ENCODE data around the gene ASAP3. TPM values are rescaled to one million over a fixed set of nuclear protein-coding genes. Genes with fewer than 3 reads are reported as not detected.

ASAP3 gene
- polyA plus RNA-seq, 2 of the 4 experiments (the other 2 are of a cell fraction): 4.0 to 5.2 TPM

DNA sequence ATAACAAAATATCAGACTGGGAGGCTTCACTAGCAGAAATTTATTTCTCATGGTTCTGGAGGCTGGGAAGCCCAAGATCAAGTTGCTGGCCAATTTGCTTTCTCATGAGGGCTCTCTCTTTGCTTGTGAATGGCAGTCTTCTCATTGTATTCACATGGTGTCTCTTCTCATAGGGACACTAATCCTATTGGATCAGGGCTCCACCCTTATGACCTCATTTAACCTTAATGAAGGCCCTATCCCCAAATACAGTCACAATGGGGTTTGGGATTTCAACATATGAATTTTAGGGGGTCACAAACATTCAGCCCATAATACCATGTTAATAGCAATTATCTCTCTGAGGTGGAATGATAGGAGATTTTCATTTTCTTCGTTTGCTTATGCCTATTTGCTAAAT is 84.8 kb downstream of the ASAP3 start:
- TF ChIP-seq BHLHE40 (IDR thresholded peaks at IDR 0.05; ENCODE audit: low read depth, low read length) (no peak), HES2 (IDR thresholded peaks at IDR 0.05) (no peak), FOSL2 (IDR thresholded peaks at IDR 0.05) (no peak), FOSL2 (CRISPR knock-in tag; IDR thresholded peaks at IDR 0.05) (no peak), HOXB13 (CRISPR knock-in tag; IDR thresholded peaks at IDR 0.05; ENCODE audit: low read depth) (no peak), NFE2L2 (conservative IDR thresholded peaks at IDR 0.05; ENCODE audit: low read length) (no peak), CHD2 (IDR thresholded peaks at IDR 0.05; ENCODE audit: low read length, partially characterized antibody) (no peak), FOSB (CRISPR knock-in tag; IDR thresholded peaks at IDR 0.05) (no peak), EP300 (IDR thresholded peaks at IDR 0.05) (no peak), POLR2AphosphoS2 (conservative IDR thresholded peaks at IDR 0.05; ENCODE audit: low read length) (no peak), PHF8 (IDR thresholded peaks at IDR 0.05; ENCODE audit: borderline replicate concordance, low read depth) (no peak), CEBPB (IDR thresholded peaks at IDR 0.05) (no peak)
- no peak overlapping the region for H3K4me2 ChIP-seq
- DNase-seq (ENCODE audit: low read depth in 1 of 2, low spot score in 1 of 2) (no peak), FAIRE-seq (no peak), ATAC-seq (no peak)
- no peak overlapping the region for H3K27ac ChIP-seq
- no peaks in the 10 kb centered on the region for H3K9me3 ChIP-seq
- ChIA-PET POLR2A (no interaction called here), CTCF (no interaction called here)
- peaks cover 17% of the 10 kb centered on the region for H3K4me1 ChIP-seq
- H3K4me3 ChIP-seq: no peak overlapping the region
- WGBS (ENCODE audit: missing lambda C conversion rate): 96% methylated on average over 1 of the region's 1 CpG

DNA sequence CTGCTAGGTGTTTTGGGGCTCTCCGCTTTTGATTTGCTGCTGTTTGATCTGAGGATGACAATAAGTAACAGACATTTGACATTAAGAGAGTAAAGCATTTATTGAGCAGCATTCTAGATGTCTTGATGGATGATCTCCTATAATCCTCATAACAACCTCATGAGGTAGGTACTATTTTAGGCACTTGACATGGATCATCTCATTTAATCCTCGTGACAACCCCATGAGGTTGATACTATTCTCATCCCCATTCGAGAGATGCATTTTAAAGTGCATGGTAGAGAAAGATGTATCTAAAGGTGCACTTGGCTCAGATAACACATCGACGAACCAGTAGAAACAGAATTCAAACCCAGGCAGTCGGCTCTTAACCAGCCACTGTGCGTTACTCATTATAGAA is 86.1 kb downstream of the ASAP3 start:
- no peak overlapping the region for H3K4me2 ChIP-seq
- POLR2A ChIA-PET: no interaction called here
- CTCF ChIA-PET: no interaction called here
- no peak for TF ChIP-seq POLR2AphosphoS2 (conservative IDR thresholded peaks at IDR 0.05; ENCODE audit: low read length)
- no peak for TF ChIP-seq EP300 (IDR thresholded peaks at IDR 0.05)
- TF ChIP-seq BCL3 (IDR thresholded peaks at IDR 0.05): no peak
- TF ChIP-seq MAX (IDR thresholded peaks at IDR 0.05): no peak
- no peak for TF ChIP-seq MYC (IDR thresholded peaks at IDR 0.05; ENCODE audit: borderline replicate concordance, low read length)
- TF ChIP-seq, protein P1, sequence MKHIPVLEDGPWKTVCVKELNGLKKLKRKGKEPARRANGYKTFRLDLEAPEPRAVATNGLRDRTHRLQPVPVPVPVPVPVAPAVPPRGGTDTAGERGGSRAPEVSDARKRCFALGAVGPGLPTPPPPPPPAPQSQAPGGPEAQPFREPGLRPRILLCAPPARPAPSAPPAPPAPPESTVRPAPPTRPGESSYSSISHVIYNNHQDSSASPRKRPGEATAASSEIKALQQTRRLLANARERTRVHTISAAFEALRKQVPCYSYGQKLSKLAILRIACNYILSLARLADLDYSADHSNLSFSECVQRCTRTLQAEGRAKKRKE (CRISPR knock-in tag; IDR thresholded peaks at IDR 0.05; ENCODE audit: low read depth): no peak
- TF ChIP-seq JUNB (IDR thresholded peaks at IDR 0.05): no peak
- ATAC-seq: no peak
- no peak for FAIRE-seq
- H3K4me1 ChIP-seq: peaks cover 7% of the 10 kb centered on the region
- H3K4me3 ChIP-seq: no peak overlapping the region
- no peaks in the 10 kb centered on the region for H3K9me3 ChIP-seq
- WGBS (ENCODE audit: missing lambda C conversion rate): 88% methylated on average over 7 of the region's 7 CpGs
- no peak for DNase-seq (ENCODE audit: low read depth in 1 of 2, low spot score in 1 of 2)
- no peak overlapping the region for H3K27ac ChIP-seq

GRCh38 chr1:23396380-23396779 is 87.6 kb downstream of the ASAP3 start:
- DNase-seq (ENCODE audit: low read depth in 1 of 2, low spot score in 1 of 2): no peak
- H3K9me3 ChIP-seq: no peaks in the 10 kb centered on the region
- ATAC-seq: no peak
- WGBS (ENCODE audit: missing lambda C conversion rate): 69% methylated on average over 2 of the region's 2 CpGs
- ChIA-PET CTCF (no interaction called here), POLR2A (no interaction called here)
- no peak overlapping the region for H3K27ac ChIP-seq
- H3K4me3 ChIP-seq: no peak overlapping the region
- no peak for FAIRE-seq
- TF ChIP-seq ZNF302 (CRISPR knock-in tag; IDR thresholded peaks at IDR 0.05) (no peak), ZFP36 (IDR thresholded peaks at IDR 0.05; ENCODE audit: borderline replicate concordance, partially characterized antibody) (no peak), POLR2A (IDR thresholded peaks at IDR 0.05; ENCODE audit: low read length) (no peak), CBX2 (IDR thresholded peaks at IDR 0.05; ENCODE audit: borderline replicate concordance, low read depth) (no peak), RNF2 (IDR thresholded peaks at IDR 0.05; ENCODE audit: borderline replicate concordance, low read depth) (no peak), HDAC2 (IDR thresholded peaks at IDR 0.05) (no peak), RAD21 (conservative IDR thresholded peaks at IDR 0.05 in 1 of 2, IDR thresholded peaks at IDR 0.05 in 1 of 2) (no peak), EHF (CRISPR knock-in tag; IDR thresholded peaks at IDR 0.05) (no peak), USF2 (IDR thresholded peaks at IDR 0.05) (no peak), RFX5 (IDR thresholded peaks at IDR 0.05) (no peak), RARB (CRISPR knock-in tag; IDR thresholded peaks at IDR 0.05) (no peak), FOXS1 (CRISPR knock-in tag; IDR thresholded peaks at IDR 0.05) (no peak), HMGXB4 (CRISPR knock-in tag; IDR thresholded peaks at IDR 0.05; ENCODE audit: borderline replicate concordance) (no peak), BCL3 (IDR thresholded peaks at IDR 0.05) (no peak)
- no peaks in the 10 kb centered on the region for H3K4me1 ChIP-seq
- no peak overlapping the region for H3K4me2 ChIP-seq

Data from A549 (cell line).